ENCODE measurements around the gene LPCAT3.
"Not testable (repeated sequence)": the region's sequence is repeated elsewhere in the genome, so short reads cannot be mapped to it uniquely, and the experiment has no call there.

LPCAT3 gene

GRCh38 chr12:7049445-7049951 lies 31.2 kb upstream of the LPCAT3 start:
- not testable (repeated sequence) for H2AFZ ChIP-seq (ENCODE audit: low read length); H3F3A ChIP-seq (ENCODE audit: low read depth); H3K36me3 ChIP-seq (ENCODE audit: insufficient read depth, low read length); H3K9ac ChIP-seq (ENCODE audit: low read depth, low read length, poor library complexity, severe bottlenecking); H3K4me3 ChIP-seq (ENCODE audit: low read length, poor library complexity, severe bottlenecking); H3K27me3 ChIP-seq (ENCODE audit: insufficient read depth, low read length, poor library complexity, severe bottlenecking); H3K4me2 ChIP-seq (ENCODE audit: low read depth, low read length, poor library complexity, severe bottlenecking); H3K79me2 ChIP-seq (ENCODE audit: insufficient read depth, low read length); H4K20me1 ChIP-seq (ENCODE audit: insufficient read depth, low read length, poor library complexity, severe bottlenecking); H3K9me3 ChIP-seq (ENCODE audit: insufficient read depth, low read depth, low read length); H3K9me2 ChIP-seq (replicated peaks; ENCODE audit: low read depth, low read length)
- peaks cover 15% of the 10 kb centered on the region for H3K4me1 ChIP-seq (ENCODE audit: insufficient read depth, low read length, poor library complexity, severe bottlenecking)

DNA sequence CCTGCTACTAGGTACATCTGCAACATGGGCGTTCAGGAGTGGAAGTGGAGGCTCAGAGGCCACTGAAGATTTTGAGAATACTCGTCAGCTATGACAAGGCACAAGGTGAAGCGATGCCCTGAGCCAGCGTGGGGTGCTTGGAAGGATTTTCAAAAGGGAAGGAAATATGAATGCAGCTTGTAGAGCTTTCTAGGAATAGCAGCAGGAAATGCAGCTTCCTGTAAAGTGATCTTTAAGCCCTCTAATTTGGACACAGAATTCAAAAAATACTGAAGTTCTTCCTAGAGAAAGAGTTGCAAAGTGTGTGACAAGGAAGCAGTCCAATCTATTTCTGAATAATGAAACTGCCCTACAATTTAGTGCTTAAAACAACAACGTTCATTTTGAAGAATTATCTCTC lies 29.0 kb upstream of the LPCAT3 start:
- no peaks in the 10 kb centered on the region for H3K9me3 ChIP-seq (ENCODE audit: insufficient read depth, low read depth, low read length)
- H3K4me1 ChIP-seq (ENCODE audit: insufficient read depth, low read length, poor library complexity, severe bottlenecking) = peaks cover 15% of the 10 kb centered on the region
- no peaks in the 10 kb centered on the region for H3K36me3 ChIP-seq (ENCODE audit: insufficient read depth, low read length)
- no peak overlapping the region for H3K9ac ChIP-seq (ENCODE audit: low read depth, low read length, poor library complexity, severe bottlenecking)
- no peaks in the 10 kb centered on the region for H3K79me2 ChIP-seq (ENCODE audit: insufficient read depth, low read length)
- no peaks in the 10 kb centered on the region for H3F3A ChIP-seq (ENCODE audit: low read depth)
- no peaks in the 10 kb centered on the region for H3K9me2 ChIP-seq (replicated peaks; ENCODE audit: low read depth, low read length)
- H3K4me3 ChIP-seq (ENCODE audit: low read length, poor library complexity, severe bottlenecking) = no peak overlapping the region
- no peaks in the 10 kb centered on the region for H4K20me1 ChIP-seq (ENCODE audit: insufficient read depth, low read length, poor library complexity, severe bottlenecking)
- no peaks in the 10 kb centered on the region for H3K27me3 ChIP-seq (ENCODE audit: insufficient read depth, low read length, poor library complexity, severe bottlenecking)
- H2AFZ ChIP-seq (ENCODE audit: low read length) = no peak overlapping the region
- peak overlapping the region; percentile 53 for H3K4me2 ChIP-seq (ENCODE audit: low read depth, low read length, poor library complexity, severe bottlenecking)
- TF ChIP-seq CTCF (conservative IDR thresholded peaks at IDR 0.05; ENCODE audit: low read length) (no peak), EZH2phosphoT487 (IDR thresholded peaks at IDR 0.05; ENCODE audit: borderline replicate concordance) (no peak)

GRCh38 chr12:7046383-7047105 lies 28.3 kb upstream of the LPCAT3 start:
- Histone ChIP-seq H3K4me1 (ENCODE audit: insufficient read depth, low read length, poor library complexity, severe bottlenecking) (peaks cover 15% of the 10 kb centered on the region), H3K9me3 (ENCODE audit: insufficient read depth, low read depth, low read length) (no peaks in the 10 kb centered on the region), H3K36me3 (ENCODE audit: insufficient read depth, low read length) (no peaks in the 10 kb centered on the region), H4K20me1 (ENCODE audit: insufficient read depth, low read length, poor library complexity, severe bottlenecking) (no peaks in the 10 kb centered on the region), H3K79me2 (ENCODE audit: insufficient read depth, low read length) (no peaks in the 10 kb centered on the region), H3K9me2 (replicated peaks; ENCODE audit: low read depth, low read length) (no peaks in the 10 kb centered on the region), H3F3A (ENCODE audit: low read depth) (no peaks in the 10 kb centered on the region), H3K4me3 (ENCODE audit: low read length, poor library complexity, severe bottlenecking) (no peak overlapping the region), H3K27me3 (ENCODE audit: insufficient read depth, low read length, poor library complexity, severe bottlenecking) (no peaks in the 10 kb centered on the region), H2AFZ (ENCODE audit: low read length) (no peak overlapping the region), H3K4me2 (ENCODE audit: low read depth, low read length, poor library complexity, severe bottlenecking) (no peak overlapping the region), H3K9ac (ENCODE audit: low read depth, low read length, poor library complexity, severe bottlenecking) (no peak overlapping the region)
- TF ChIP-seq EZH2phosphoT487 (IDR thresholded peaks at IDR 0.05; ENCODE audit: borderline replicate concordance) = no peak
- TF ChIP-seq CTCF (conservative IDR thresholded peaks at IDR 0.05; ENCODE audit: low read length) = 0 out of 2 replicates have a peak, but pooled peaks have one; percentile 17

GRCh38 chr12:7045913-7046312 lies 27.6 kb upstream of the LPCAT3 start:
- H3K9me3 ChIP-seq (ENCODE audit: insufficient read depth, low read depth, low read length) = no peaks in the 10 kb centered on the region
- no peaks in the 10 kb centered on the region for H3F3A ChIP-seq (ENCODE audit: low read depth)
- no peaks in the 10 kb centered on the region for H3K9me2 ChIP-seq (replicated peaks; ENCODE audit: low read depth, low read length)
- peaks cover 15% of the 10 kb centered on the region for H3K4me1 ChIP-seq (ENCODE audit: insufficient read depth, low read length, poor library complexity, severe bottlenecking)
- H3K4me2 ChIP-seq (ENCODE audit: low read depth, low read length, poor library complexity, severe bottlenecking) = no peak overlapping the region
- H4K20me1 ChIP-seq (ENCODE audit: insufficient read depth, low read length, poor library complexity, severe bottlenecking) = no peaks in the 10 kb centered on the region
- no peak overlapping the region for H3K9ac ChIP-seq (ENCODE audit: low read depth, low read length, poor library complexity, severe bottlenecking)
- TF ChIP-seq EZH2phosphoT487 (IDR thresholded peaks at IDR 0.05; ENCODE audit: borderline replicate concordance) (no peak), CTCF (conservative IDR thresholded peaks at IDR 0.05; ENCODE audit: low read length) (no peak)
- no peak overlapping the region for H3K4me3 ChIP-seq (ENCODE audit: low read length, poor library complexity, severe bottlenecking)
- no peak overlapping the region for H2AFZ ChIP-seq (ENCODE audit: low read length)
- no peaks in the 10 kb centered on the region for H3K27me3 ChIP-seq (ENCODE audit: insufficient read depth, low read length, poor library complexity, severe bottlenecking)
- H3K36me3 ChIP-seq (ENCODE audit: insufficient read depth, low read length) = no peaks in the 10 kb centered on the region
- no peaks in the 10 kb centered on the region for H3K79me2 ChIP-seq (ENCODE audit: insufficient read depth, low read length)
